Adrenal gland (tissue), 12 donors: ENCODE results near the gene E2F1. TPM values are rescaled to one million over a fixed set of nuclear protein-coding genes. Genes with fewer than 3 reads are reported as not detected.

Experiments used
- DNase-seq, 7 donors: peaks; one replicate each; pipeline ENCODE4 v3.0.0-alpha.2; 2019 to 2020
- H3K27ac ChIP-seq, 5 donors: fragments of 200-600 bp; sonication (generic) in 4 of 5; 1 replicate in 3 of 5; 2 replicates in 2 of 5; pipeline versions ENCODE4 v1.5.1 to v1.8.0; 2016 to 2020; ENCODE audit warnings: mild to moderate bottlenecking in 1 of 5
- H3K27me3 ChIP-seq: fragments of 200-600 bp; 2 replicates; pipeline ENCODE4 v1.8.0; 2021
- H3K36me3 ChIP-seq, 2 donors: fragments of 200-600 bp; replicated peaks in 1 of 2; 1 replicate in 1 of 2; 2 replicates in 1 of 2; pipeline versions ENCODE4 v1.5.1 to v1.8.0; 2018 to 2022
- H3K4me1 ChIP-seq, 2 donors: fragments of 200-600 bp; replicated peaks in 1 of 2; 1 replicate in 1 of 2; 2 replicates in 1 of 2; pipeline versions ENCODE4 v1.5.1 to v1.8.0; 2018 to 2021
- H3K4me3 ChIP-seq, 4 donors: fragments of 200-600 bp; sonication (generic) in 3 of 4; one replicate each; pipeline ENCODE4 v1.5.1; 2016 to 2018
- H3K9me3 ChIP-seq, 3 donors: fragments of 200-600 bp; sonication (generic) in 1 of 3; replicated peaks in 1 of 3; 1 replicate in 2 of 3; 2 replicates in 1 of 3; pipeline versions ENCODE4 v1.5.1 to v1.8.0; 2016 to 2021
- POLR2A ChIP-seq, 2 donors: fragments of 450-650 bp; IDR thresholded peaks; one replicate each; pipeline ENCODE4 v1.6.1; 2017; ENCODE audit warnings: antibody characterized with exemption in 2 of 2, mild to moderate bottlenecking in 2 of 2, moderate library complexity in 1 of 2
- WGBS, 4 donors: extraction: QIAGEN DNeasy Blood & Tissue Kit in 2 of 4; methylation state at CpG; one replicate each; pipeline versions ENCODE4 v1.1.5 to v1.1.7; 2013 to 2017; 5-methylcytosine and 5-hydroxymethylcytosine counted together
- intact Hi-C, 2 donors: fragments of 100-400 bp; cut with DNase I; formaldehyde crosslinking; loops; one replicate each; pipeline versions ENCODE4 v1.14.1 to v1.15.0; 2022 to 2023
- polyA plus RNA-seq, 3 donors: library from polyadenylated mRNA; stranded (reverse); fragments of 200-250 nt in 2 of 3; fragments of 350-450 nt in 1 of 3; fragmentation: Illumina TruSeq in 1 of 3; extraction: RNeasy Lipid Tissue Mini Kit (QIAGEN cat#74804) in 1 of 3; gene quantifications; one replicate each; pipeline ENCODE4 v1.2.3, GENCODE V29; 2013 to 2014
- total RNA-seq, 9 donors: library from RNA; depleted of rRNA in 4 of 9; stranded (reverse); fragments of >200 nt in 4 of 9; fragments of 120-200 nt in 1 of 9; fragmentation: NEBNext Ultra II Directional in 1 of 9; extraction: Animal tissue kit (Norgen Biotek cat#: 25700) in 1 of 9; gene quantifications; one replicate each; pipeline versions ENCODE4 v1.1.0 to v1.2.4, GENCODE V29; 2013 to 2023
- TF ChIP-seq, protein P1 (sequence below), 6 experiments: fragments of 450-650 bp in 4 of 6; fragments of 200-600 bp in 2 of 6; sonication (generic) in 1 of 6; IDR thresholded peaks; 1 replicate in 5 of 6; 2 replicates in 1 of 6; pipeline versions ENCODE4 v1.5.1 to v1.8.0; 2016 to 2021; ENCODE audit warnings: antibody characterized with exemption in 6 of 6, mild to moderate bottlenecking in 2 of 6, moderate library complexity in 1 of 6
- donor health status: healthy with polysubstance abuse.
- donor health status: Bipolar disorder and iron deficiency.
- donor health status: DM: yes; HTN: yes; CAD: no.
- donor health status: DM: no; HTN: no; CAD: no.
- donor health status: DM: no; HTN: no; CAD: no.
- donor health status: DM: yes; HTN: yes; CAD: no.

Gene E2F1
- total and polyA plus RNA-seq, 12 donors, result 3.0 to 15.7 (median 5.7) TPM

- DNase-seq, result no peak
- 89 to 95% (median 92%) methylated on average over 5 to 6 of the region's 6 CpGs for WGBS, 4 donors
- peaks cover 0 to 36% of the 10 kb centered on the region in 2 donors for H3K36me3 ChIP-seq
- peaks cover 50 to 57% of the 10 kb centered on the region in 2 donors for H3K4me1 ChIP-seq
- no peak overlapping the region for H3K4me3 ChIP-seq
- no peaks in the 10 kb centered on the region for H3K27me3 ChIP-seq
- H3K27ac ChIP-seq, result no peak overlapping the region
- intact Hi-C loops, result no loop called here
- TF ChIP-seq, protein P1, sequence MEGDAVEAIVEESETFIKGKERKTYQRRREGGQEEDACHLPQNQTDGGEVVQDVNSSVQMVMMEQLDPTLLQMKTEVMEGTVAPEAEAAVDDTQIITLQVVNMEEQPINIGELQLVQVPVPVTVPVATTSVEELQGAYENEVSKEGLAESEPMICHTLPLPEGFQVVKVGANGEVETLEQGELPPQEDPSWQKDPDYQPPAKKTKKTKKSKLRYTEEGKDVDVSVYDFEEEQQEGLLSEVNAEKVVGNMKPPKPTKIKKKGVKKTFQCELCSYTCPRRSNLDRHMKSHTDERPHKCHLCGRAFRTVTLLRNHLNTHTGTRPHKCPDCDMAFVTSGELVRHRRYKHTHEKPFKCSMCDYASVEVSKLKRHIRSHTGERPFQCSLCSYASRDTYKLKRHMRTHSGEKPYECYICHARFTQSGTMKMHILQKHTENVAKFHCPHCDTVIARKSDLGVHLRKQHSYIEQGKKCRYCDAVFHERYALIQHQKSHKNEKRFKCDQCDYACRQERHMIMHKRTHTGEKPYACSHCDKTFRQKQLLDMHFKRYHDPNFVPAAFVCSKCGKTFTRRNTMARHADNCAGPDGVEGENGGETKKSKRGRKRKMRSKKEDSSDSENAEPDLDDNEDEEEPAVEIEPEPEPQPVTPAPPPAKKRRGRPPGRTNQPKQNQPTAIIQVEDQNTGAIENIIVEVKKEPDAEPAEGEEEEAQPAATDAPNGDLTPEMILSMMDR (IDR thresholded peaks at IDR 0.05), result no peak
- TF ChIP-seq POLR2A (IDR thresholded peaks at IDR 0.05), result no peak
- no peaks in the 10 kb centered on the region for H3K9me3 ChIP-seq
Measured at GRCh38 chr20:33670715-33671499, 15.3 kb downstream of the E2F1 start.

GRCh38 chr20:33669873-33670640 is 16.1 kb downstream of the E2F1 start:
- intact Hi-C loops, result no loop called here
- peak in 1 of 7 donors; percentile 24 for DNase-seq
- H3K27me3 ChIP-seq, result no peaks in the 10 kb centered on the region
- WGBS, 4 donors, result 84 to 92% (median 88%) methylated on average over 13 of the region's 13 CpGs
- TF ChIP-seq POLR2A (IDR thresholded peaks at IDR 0.05), result no peak
- TF ChIP-seq, protein P1 (IDR thresholded peaks at IDR 0.05), result no peak
- H3K36me3 ChIP-seq, result peaks cover 0 to 36% of the 10 kb centered on the region in 2 donors
- H3K27ac ChIP-seq, result no peak overlapping the region
- H3K9me3 ChIP-seq, result no peaks in the 10 kb centered on the region
- H3K4me3 ChIP-seq, result no peak overlapping the region
- peaks cover 43 to 51% of the 10 kb centered on the region in 2 donors for H3K4me1 ChIP-seq

DNA sequence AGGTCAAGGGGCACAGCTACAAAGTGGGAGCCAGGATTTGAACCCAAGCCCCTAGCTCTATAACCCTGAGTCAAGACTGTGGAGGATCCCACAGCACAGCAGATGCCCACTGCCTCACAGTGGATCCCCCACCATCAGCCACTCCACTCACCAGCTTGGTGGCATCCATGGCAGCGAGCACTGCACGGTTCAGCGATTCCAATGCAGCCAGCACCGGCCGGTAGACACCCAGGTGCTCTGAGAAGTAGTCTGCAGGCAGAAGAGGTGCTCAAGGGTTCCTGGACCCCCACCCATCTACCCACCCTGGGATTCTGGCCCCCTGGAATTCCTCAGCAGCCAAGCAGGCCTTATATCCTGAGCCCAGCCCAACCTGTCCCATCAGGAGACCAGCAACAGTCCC is 17.0 kb downstream of the E2F1 start:
- H3K27me3 ChIP-seq, result no peaks in the 10 kb centered on the region

More for the DNA sequence above, 17.0 kb downstream of the E2F1 start:
- WGBS, 4 donors, result 95 to 100% (median 97%) methylated on average over 3 to 5 of the region's 5 CpGs; no CpG with 5 or more reads in 1 of the 4 donors
- peak in 1 of 7 donors; percentile 27 for DNase-seq
- no peaks in the 10 kb centered on the region for H3K9me3 ChIP-seq
- TF ChIP-seq, protein P1 (IDR thresholded peaks at IDR 0.05), result no peak
- no peak for TF ChIP-seq POLR2A (IDR thresholded peaks at IDR 0.05)
- peaks cover 36 to 50% of the 10 kb centered on the region in 2 donors for H3K4me1 ChIP-seq
- intact Hi-C loops, result no loop called here
- H3K4me3 ChIP-seq, result no peak overlapping the region
- peaks cover 0 to 36% of the 10 kb centered on the region in 2 donors for H3K36me3 ChIP-seq
- H3K27ac ChIP-seq, result no peak overlapping the region
